Panc1 (cell line): ENCODE data around the gene NR3C1. TPM values are rescaled to one million over a fixed set of nuclear protein-coding genes. Genes with fewer than 3 reads are reported as not detected.

ENCODE experiments used
- ATAC-seq: fragments of 200-7000 bp; cut with Tn5 transposase; 2 replicates; pipeline ENCODE4 v1.9.1; 2020; ENCODE audit warnings: mild to moderate bottlenecking, moderate library complexity
- BruUV-seq: library from RNA; stranded (reverse); fragments of 400-500 nt; replicated peaks from 2 replicates; lab custom pipeline; 2021; lab: Mats Ljungman, UMichigan
- CTCF ChIA-PET: fragments of 300-600 bp; sonication (Branson Sonifier 250); formaldehyde crosslinking; loops from one replicate; lab custom pipeline; 2022; ENCODE audit warnings: antibody characterized with exemption; lab: Charles Lee
- POLR2A ChIA-PET: fragments of 300-600 bp; sonication (Branson Sonifier 250); formaldehyde crosslinking; loops from one replicate; lab custom pipeline; 2022; ENCODE audit warnings: antibody characterized with exemption; lab: Charles Lee
- DNase-seq: peaks from one replicate; pipeline ENCODE4 v3.0.0-alpha.2; 2010; ENCODE audit warnings: low read depth, low spot score
- H3K27ac ChIP-seq: 2 replicates; pipeline ENCODE4 v1.5.1; 2011; ENCODE audit warnings: mild to moderate bottlenecking, low read length, inconsistent platforms
- H3K27me3 ChIP-seq: fragments of 200-500 bp; sonication (Bioruptor generic); 2 replicates; pipeline ENCODE4 v1.6.0; 2014; ENCODE audit warnings: low read length, inconsistent platforms; ENCODE audit not compliant: control insufficient read depth, insufficient read depth
- H3K36me3 ChIP-seq: fragments of 200-500 bp; sonication (Bioruptor generic); 2 replicates; pipeline ENCODE4 v1.5.1; 2014; ENCODE audit warnings: inconsistent platforms, mild to moderate bottlenecking, low read length, moderate library complexity; ENCODE audit not compliant: control insufficient read depth, insufficient read depth
- H3K4me1 ChIP-seq: 2 replicates; pipeline ENCODE4 v1.5.1; 2011; ENCODE audit warnings: inconsistent platforms, mild to moderate bottlenecking, low read length, moderate library complexity; ENCODE audit not compliant: control insufficient read depth, insufficient read depth
- H3K4me3 ChIP-seq, 2 experiments: 2 replicates each; pipeline ENCODE4 v1.5.1; 2011 to 2012; ENCODE audit warnings: low read depth in 2 of 2, low read length in 2 of 2, mild to moderate bottlenecking in 2 of 2, inconsistent platforms in 1 of 2, moderate library complexity in 1 of 2
- H3K9me3 ChIP-seq: fragments of 200-500 bp; sonication (Bioruptor generic); 2 replicates; pipeline ENCODE4 v1.5.1; 2014; ENCODE audit warnings: low read depth, mild to moderate bottlenecking, inconsistent platforms, low read length, moderate library complexity; ENCODE audit not compliant: control insufficient read depth, insufficient read depth
- POLR2AphosphoS5 ChIP-seq: IDR thresholded peaks from 2 replicates; pipeline ENCODE4 v1.6.1; 2012; ENCODE audit warnings: mild to moderate bottlenecking, low read depth, low read length, moderate library complexity
- REST ChIP-seq, 2 experiments: IDR thresholded peaks; 2 replicates each; pipeline ENCODE4 v1.6.1; 2011 to 2012; ENCODE audit warnings: low read depth in 2 of 2, control low read depth in 1 of 2, low read length in 1 of 2, mild to moderate bottlenecking in 1 of 2, moderate library complexity in 1 of 2; ENCODE audit not compliant: insufficient read depth in 1 of 2
- SIN3A ChIP-seq: IDR thresholded peaks from 2 replicates; pipeline ENCODE4 v1.6.1; 2012; ENCODE audit warnings: low read depth, mild to moderate bottlenecking, low read length, moderate library complexity, borderline replicate concordance; ENCODE audit not compliant: insufficient read depth
- TCF7L2 ChIP-seq: IDR thresholded peaks from 2 replicates; pipeline ENCODE4 v1.6.1; 2011; ENCODE audit warnings: mild to moderate bottlenecking, low read depth, low read length, inconsistent platforms
- in situ Hi-C: cut with HindIII; loops from 2 replicates; pipeline ENCODE4 v1.10.0; 2016; ENCODE audit warnings: low sequenced_read_pairs, low pct_unique_long_range_greater_than_20kb
- intact Hi-C: fragments of 100-400 bp; cut with micrococcal nuclease; formaldehyde crosslinking; loops from one replicate; pipeline ENCODE4 v1.10.0; 2022; ENCODE audit not compliant: unreplicated experiment
- total RNA-seq: library from RNA; stranded (reverse); gene quantifications from one replicate; pipeline ENCODE4 v1.2.1, GENCODE V29; 2021; ENCODE audit not compliant: unreplicated experiment
- TF ChIP-seq, protein P1 (sequence below): fragments of 450-650 bp; IDR thresholded peaks from 2 replicates; pipeline ENCODE4 v1.5.1; 2017; ENCODE audit warnings: mild to moderate bottlenecking

The NR3C1 gene
- total RNA-seq, 1 experiment from 2014 or later = 52.6 TPM

- DNase-seq = no peak
- Histone ChIP-seq H3K36me3 (no peaks in the 10 kb centered on the region; the same call in 1 of the 2 replicates), H3K27me3 (no peaks in the 10 kb centered on the region), H3K4me1 (peaks cover 31% of the 10 kb centered on the region), H3K4me3 (no peak overlapping the region), H3K9me3 (no peaks in the 10 kb centered on the region; the same call in 1 of the 2 replicates), H3K27ac (no peak overlapping the region)
- ChIA-PET CTCF (no interaction called here), POLR2A (no interaction called here)
- in situ Hi-C loops = no loop called here
- BruUV-seq = no TSS peak
- intact Hi-C loops = loop anchor here (10.0 kb wide), 1 partner anchor 86 kb away; no protein-coding TSS in a partner anchor
- no peak for ATAC-seq
- no peak for TF ChIP-seq POLR2AphosphoS5
- TF ChIP-seq, protein P1, sequence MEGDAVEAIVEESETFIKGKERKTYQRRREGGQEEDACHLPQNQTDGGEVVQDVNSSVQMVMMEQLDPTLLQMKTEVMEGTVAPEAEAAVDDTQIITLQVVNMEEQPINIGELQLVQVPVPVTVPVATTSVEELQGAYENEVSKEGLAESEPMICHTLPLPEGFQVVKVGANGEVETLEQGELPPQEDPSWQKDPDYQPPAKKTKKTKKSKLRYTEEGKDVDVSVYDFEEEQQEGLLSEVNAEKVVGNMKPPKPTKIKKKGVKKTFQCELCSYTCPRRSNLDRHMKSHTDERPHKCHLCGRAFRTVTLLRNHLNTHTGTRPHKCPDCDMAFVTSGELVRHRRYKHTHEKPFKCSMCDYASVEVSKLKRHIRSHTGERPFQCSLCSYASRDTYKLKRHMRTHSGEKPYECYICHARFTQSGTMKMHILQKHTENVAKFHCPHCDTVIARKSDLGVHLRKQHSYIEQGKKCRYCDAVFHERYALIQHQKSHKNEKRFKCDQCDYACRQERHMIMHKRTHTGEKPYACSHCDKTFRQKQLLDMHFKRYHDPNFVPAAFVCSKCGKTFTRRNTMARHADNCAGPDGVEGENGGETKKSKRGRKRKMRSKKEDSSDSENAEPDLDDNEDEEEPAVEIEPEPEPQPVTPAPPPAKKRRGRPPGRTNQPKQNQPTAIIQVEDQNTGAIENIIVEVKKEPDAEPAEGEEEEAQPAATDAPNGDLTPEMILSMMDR = no peak
- TF ChIP-seq TCF7L2 = no peak
- TF ChIP-seq SIN3A = no peak
- no peak for TF ChIP-seq REST (IDR thresholded peaks at IDR 0.05; ENCODE audit: insufficient read depth in 1 of 2, low read depth in 2 of 2, low read length in 1 of 2)
Observed at GRCh38 chr5:143390941-143391340, 12.5 kb downstream of the NR3C1 start.

- POLR2A ChIA-PET = no interaction called here
Observed at GRCh38 chr5:143390258-143390657, 13.2 kb downstream of the NR3C1 start.

More at GRCh38 chr5:143390258-143390657, 13.2 kb downstream of the NR3C1 start:
- Histone ChIP-seq H3K27me3 (no peaks in the 10 kb centered on the region), H3K4me3 (no peak overlapping the region), H3K36me3 (no peaks in the 10 kb centered on the region; the same call in 1 of the 2 replicates), H3K27ac (no peak overlapping the region), H3K9me3 (no peaks in the 10 kb centered on the region; the same call in 1 of the 2 replicates), H3K4me1 (peaks cover 26% of the 10 kb centered on the region)
- in situ Hi-C loops (no loop called here), intact Hi-C loops (loop anchor here (10.0 kb wide), 1 partner anchor 85 kb away; no protein-coding TSS in a partner anchor)
- TF ChIP-seq REST (IDR thresholded peaks at IDR 0.05; ENCODE audit: insufficient read depth in 1 of 2, low read depth in 2 of 2, low read length in 1 of 2) = no peak
- no peak for TF ChIP-seq TCF7L2
- TF ChIP-seq SIN3A = no peak
- TF ChIP-seq POLR2AphosphoS5 = no peak
- TF ChIP-seq, protein P1 = no peak
- BruUV-seq = no TSS peak
- CTCF ChIA-PET = no interaction called here
- DNase-seq = no peak
- no peak for ATAC-seq
